Neural cell (in vitro differentiated cells): ENCODE data around the gene BCS1L. TPM values are rescaled to one million over a fixed set of nuclear protein-coding genes. Genes with fewer than 3 reads are reported as not detected.

ENCODE experiments used
- H2AFZ ChIP-seq: fragments of 200-600, 300-800 bp; sonication (generic), shearing (Covaris generic); 2 replicates; pipeline ENCODE4 v1.6.0; 2014; ENCODE audit warnings: low read depth, mild to moderate bottlenecking, antibody characterized with exemption, low read length, moderate library complexity
- H3F3A ChIP-seq: fragments of 200-600 bp; shearing (Covaris generic); 2 replicates; pipeline ENCODE4 v1.6.1; 2016; ENCODE audit warnings: mild to moderate bottlenecking, moderate library complexity, mixed read lengths, antibody characterized with exemption, low read length; ENCODE audit not compliant: insufficient read depth, poor library complexity, severe bottlenecking
- H3K27ac ChIP-seq: fragments of 200-600, 300-800 bp; sonication (generic), shearing (Covaris generic); 2 replicates; pipeline ENCODE4 v1.5.1; 2014; ENCODE audit warnings: mild to moderate bottlenecking, low read length, moderate library complexity
- H3K27me3 ChIP-seq: fragments of 300-800, 200-600 bp; sonication (generic), shearing (Covaris generic); 2 replicates; pipeline ENCODE4 v1.6.0; 2014; ENCODE audit warnings: mild to moderate bottlenecking, low read depth, low read length, moderate library complexity; ENCODE audit not compliant: insufficient read depth
- H3K36me3 ChIP-seq: fragments of 300-800, 200-600 bp; sonication (generic), shearing (Covaris generic); 2 replicates; pipeline ENCODE4 v1.5.1; 2014; ENCODE audit warnings: mild to moderate bottlenecking, antibody characterized with exemption, low read length, moderate library complexity; ENCODE audit not compliant: insufficient read depth
- H3K4me2 ChIP-seq: fragments of 300-800, 200-600 bp; sonication (generic), shearing (Covaris generic); 2 replicates; pipeline ENCODE4 v1.6.0; 2014; ENCODE audit warnings: mild to moderate bottlenecking, low read length
- H3K4me3 ChIP-seq: fragments of 300-800, 200-600 bp; sonication (generic), shearing (Covaris generic); 2 replicates; pipeline ENCODE4 v1.5.1; 2014; ENCODE audit warnings: mild to moderate bottlenecking, low read length, moderate library complexity
- H3K79me2 ChIP-seq: fragments of 200-600 bp; shearing (Covaris generic); replicated peaks from 2 replicates; pipeline ENCODE4 v1.6.0; 2014; ENCODE audit warnings: mild to moderate bottlenecking, low read length, moderate library complexity; ENCODE audit not compliant: insufficient read depth
- H3K9ac ChIP-seq: fragments of 300-800, 200-600 bp; sonication (generic), shearing (Covaris generic); 2 replicates; pipeline ENCODE4 v1.6.1; 2016; ENCODE audit warnings: mild to moderate bottlenecking, low read length, mixed read lengths
- H3K9me2 ChIP-seq: fragments of 200-600 bp; shearing (Covaris generic); 2 replicates; pipeline ENCODE4 v1.6.1; 2016; ENCODE audit warnings: mild to moderate bottlenecking, low read length, mixed read lengths; ENCODE audit not compliant: insufficient read depth
- H3K9me3 ChIP-seq: fragments of 200-600, 300-800 bp; sonication (generic), shearing (Covaris generic); 2 replicates; pipeline ENCODE4 v1.6.1; 2016; ENCODE audit warnings: mild to moderate bottlenecking, mixed run types, low read length, moderate library complexity, mixed read lengths
- H4K20me1 ChIP-seq: fragments of 200-600 bp; shearing (Covaris generic); 2 replicates; pipeline ENCODE4 v1.6.1; 2016; ENCODE audit warnings: mild to moderate bottlenecking, mixed run types; ENCODE audit not compliant: insufficient read depth
- CTCF ChIP-seq: fragments of 450-650 bp; IDR thresholded peaks from 2 replicates; pipeline ENCODE4 v1.5.1; 2014; ENCODE audit warnings: antibody characterized with exemption, mild to moderate bottlenecking, moderate library complexity; ENCODE audit not compliant: poor library complexity, severe bottlenecking
- EP300 ChIP-seq: fragments of 450-650 bp; conservative IDR thresholded peaks from 2 replicates; pipeline ENCODE4 v1.6.1; 2014; ENCODE audit warnings: antibody characterized with exemption, mild to moderate bottlenecking, moderate library complexity; ENCODE audit not compliant: poor library complexity, severe bottlenecking
- EZH2 ChIP-seq: fragments of 200-600, 300-800 bp; shearing (Covaris generic), sonication (generic); IDR thresholded peaks from 2 replicates; pipeline ENCODE4 v1.6.1; 2014; ENCODE audit warnings: antibody characterized with exemption, low read length, borderline replicate concordance, mild to moderate bottlenecking; ENCODE audit not compliant: insufficient read depth, poor library complexity, severe bottlenecking
- MXI1 ChIP-seq: fragments of 450-650 bp; conservative IDR thresholded peaks from 2 replicates; pipeline ENCODE4 v1.6.1; 2014; ENCODE audit warnings: antibody characterized with exemption, mild to moderate bottlenecking; ENCODE audit not compliant: poor library complexity, severe bottlenecking
- POLR2AphosphoS5 ChIP-seq: IDR thresholded peaks from 2 replicates; pipeline ENCODE4 v1.6.1; 2012
- RAD21 ChIP-seq: fragments of 450-650 bp; conservative IDR thresholded peaks from 2 replicates; pipeline ENCODE4 v1.6.1; 2014; ENCODE audit warnings: antibody characterized with exemption, mild to moderate bottlenecking, moderate library complexity
- REST ChIP-seq: IDR thresholded peaks from 2 replicates; pipeline ENCODE4 v1.6.1; 2012; ENCODE audit warnings: borderline replicate concordance
- SMC3 ChIP-seq: fragments of 450-650 bp; conservative IDR thresholded peaks from 2 replicates; pipeline ENCODE4 v1.6.1; 2014; ENCODE audit warnings: antibody characterized with exemption, mild to moderate bottlenecking, moderate library complexity; ENCODE audit not compliant: poor library complexity
- TAF1 ChIP-seq: IDR thresholded peaks from 2 replicates; pipeline ENCODE4 v1.6.1; 2012; ENCODE audit warnings: low read depth
- polyA plus RNA-seq: library from polyadenylated mRNA; depleted of rRNA; stranded (reverse); fragments of >200 nt; gene quantifications from 2 replicates; pipeline ENCODE4 v1.2.3, GENCODE V29; 2014

Gene BCS1L
- polyA plus RNA-seq, 1 donor from 2014 or later, result 75.8 TPM

- H3K79me2 ChIP-seq, result peaks cover 20% of the 10 kb centered on the region
These were observed 490 bp downstream of the BCS1L start for GRCh38 chr2:218659988-218660358.

DNA sequence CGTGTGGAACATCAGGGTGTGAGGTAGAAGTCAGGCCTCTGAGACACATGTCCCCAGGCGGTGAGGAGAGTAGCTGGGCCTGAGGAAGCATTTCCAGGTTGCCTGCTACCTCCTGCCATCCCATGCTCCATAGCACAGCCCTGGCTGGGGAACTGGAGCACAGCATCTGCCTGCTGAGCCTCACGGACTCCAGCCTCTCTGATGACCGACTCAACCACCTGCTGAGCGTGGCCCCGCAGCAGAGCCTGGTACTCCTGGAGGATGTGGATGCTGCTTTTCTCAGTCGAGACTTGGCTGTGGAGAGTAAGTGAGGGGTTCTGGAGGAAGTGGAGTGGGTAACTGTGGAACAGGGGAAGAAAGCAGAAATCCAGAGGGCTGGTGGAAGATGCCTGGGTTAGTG lies 2.9 kb downstream of the BCS1L start:
- Histone ChIP-seq H3K27me3 (no peaks in the 10 kb centered on the region), H3K9me3 (no peaks in the 10 kb centered on the region), H3K79me2 (peaks cover 20% of the 10 kb centered on the region), H3K36me3 (no peaks in the 10 kb centered on the region), H3K27ac (no peak overlapping the region), H3K4me3 (no peak overlapping the region), H3K9me2 (no peaks in the 10 kb centered on the region), H2AFZ (no peak overlapping the region), H4K20me1 (no peaks in the 10 kb centered on the region), H3K4me2 (no peak overlapping the region), H3F3A (no peaks in the 10 kb centered on the region), H3K9ac (no peak overlapping the region)
- TF ChIP-seq EZH2 (no peak), MXI1 (no peak), TAF1 (no peak), CTCF (no peak), EP300 (no peak), RAD21 (no peak), SMC3 (no peak), POLR2AphosphoS5 (no peak)

More at GRCh38 chr2:218659988-218660358, 490 bp downstream of the BCS1L start:
- Histone ChIP-seq H4K20me1 (no peaks in the 10 kb centered on the region), H3K4me2 (peak overlapping the region; percentile 94), H3K9me2 (no peaks in the 10 kb centered on the region), H3K27me3 (no peaks in the 10 kb centered on the region), H3K27ac (peak overlapping the region; percentile 74), H2AFZ (peak overlapping the region; percentile 95), H3K4me3 (peak overlapping the region; percentile 93), H3K9ac (peak overlapping the region; percentile 83), H3K36me3 (no peaks in the 10 kb centered on the region), H3F3A (no peaks in the 10 kb centered on the region), H3K9me3 (no peaks in the 10 kb centered on the region)
- TF ChIP-seq MXI1 (no peak), EP300 (no peak), RAD21 (no peak), SMC3 (no peak), TAF1 (no peak), CTCF (no peak), EZH2 (no peak), POLR2AphosphoS5 (no peak), REST (no peak)
